Stimulated activated effector memory CD8-positive, alpha-beta T cell treated with anti-CD3 and anti-CD28 coated beads, Interleukin-12 subunit alpha, Interleukin-12 subunit beta, amount 100 ng/mL, for 72 hours (primary cell): ENCODE results near the gene STT3B.

Source experiments
- ATAC-seq: fragments of 150-1000 bp; cut with Tn5 transposase; 2 replicates; pipeline ENCODE4 v1.10.0; 2021
- DNase-seq, 2 donors: peaks; one replicate each; pipeline ENCODE4 v3.0.0; 2021 to 2022; ENCODE audit warnings: low spot score in 2 of 2
- H3K27ac Mint-ChIP-seq: one replicate; pipeline ENCODE4 v1.8.0; 2022; ENCODE audit warnings: mild to moderate bottlenecking, mixed read lengths
- H3K36me3 Mint-ChIP-seq: one replicate; pipeline ENCODE4 v1.8.0; 2022; ENCODE audit warnings: mild to moderate bottlenecking, mixed read lengths
- H3K4me1 Mint-ChIP-seq: one replicate; pipeline ENCODE4 v1.8.0; 2022; ENCODE audit warnings: mixed read lengths
- H3K4me3 Mint-ChIP-seq: one replicate; pipeline ENCODE4 v1.8.0; 2022; ENCODE audit warnings: mild to moderate bottlenecking, mixed read lengths
- H3K9me3 Mint-ChIP-seq: one replicate; pipeline ENCODE4 v1.8.0; 2022; ENCODE audit warnings: mixed read lengths

STT3B gene

DNA sequence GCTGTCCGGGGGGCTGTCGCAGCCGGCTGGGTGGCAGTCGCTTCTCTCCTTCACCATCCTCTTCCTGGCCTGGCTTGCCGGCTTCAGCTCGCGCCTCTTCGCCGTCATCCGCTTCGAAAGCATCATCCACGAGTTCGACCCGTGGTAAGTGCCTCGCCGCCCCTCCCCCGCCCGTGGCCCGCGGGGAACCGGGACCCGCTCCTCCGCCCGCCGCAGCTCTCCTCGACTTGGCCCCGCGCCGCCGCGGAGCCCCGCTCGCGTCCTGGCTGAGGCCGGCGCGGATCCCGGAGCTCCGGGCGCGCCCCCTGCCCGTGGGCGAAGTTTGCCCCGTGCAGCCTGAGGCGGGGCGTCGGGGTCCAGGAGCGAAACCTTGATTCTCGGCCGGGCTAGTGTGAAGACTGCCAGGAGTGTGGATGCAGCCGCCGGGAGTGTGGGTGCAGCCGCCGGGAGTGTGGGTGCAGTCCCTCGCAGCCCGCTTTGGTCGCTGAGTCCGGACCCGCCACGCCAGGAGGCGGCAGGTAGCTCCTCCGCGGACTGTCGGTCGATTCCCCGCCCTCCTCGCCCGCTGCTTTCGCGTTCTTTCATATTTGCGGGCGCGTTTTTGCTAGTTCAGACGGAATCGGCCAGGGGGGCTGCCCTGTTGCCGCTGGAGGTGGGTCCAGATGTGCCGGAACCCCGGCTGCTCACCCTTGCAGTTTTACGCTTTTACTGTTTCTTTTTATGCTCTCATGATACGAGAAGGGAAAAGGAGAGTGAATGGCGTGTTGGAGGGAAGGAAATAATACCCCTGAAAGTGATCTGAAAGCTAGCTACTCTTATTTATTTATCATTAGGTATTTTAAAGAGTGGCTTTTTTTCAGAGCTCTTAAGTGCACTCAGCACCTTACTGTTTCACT lies 692 bp downstream of the STT3B start:
- H3K4me3 Mint-ChIP-seq, result no peak overlapping the region
- ATAC-seq, result no peak

DNA sequence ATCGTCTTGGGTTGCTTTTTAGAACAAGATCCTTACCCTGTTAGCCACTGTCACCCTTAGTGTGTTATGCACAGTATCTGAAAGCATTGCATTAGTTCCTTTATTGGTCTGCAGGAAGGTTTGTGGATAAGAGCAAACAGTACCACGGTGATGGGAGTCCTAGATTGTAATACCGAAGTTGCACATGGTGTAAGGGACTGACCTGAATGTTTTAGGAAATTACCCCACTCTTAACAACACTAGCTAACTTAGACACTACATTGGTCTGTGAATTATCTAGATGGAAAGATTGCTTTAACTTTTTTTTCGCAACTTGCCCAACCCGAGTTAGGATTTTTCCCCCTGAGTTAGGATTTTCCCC lies 1.3 kb downstream of the STT3B start:
- H3K9me3 Mint-ChIP-seq, result no peaks in the 10 kb centered on the region
- DNase-seq (no peak), ATAC-seq (no peak)
- H3K27ac Mint-ChIP-seq, result peak overlapping the region; percentile 99
- peaks cover 30% of the 10 kb centered on the region for H3K4me1 Mint-ChIP-seq
- no peak overlapping the region for H3K4me3 Mint-ChIP-seq
- H3K36me3 Mint-ChIP-seq, result peaks cover 21% of the 10 kb centered on the region

More for the DNA sequence above, 692 bp downstream of the STT3B start:
- Mint-ChIP-seq H3K9me3 (no peaks in the 10 kb centered on the region), H3K27ac (peak overlapping the region; percentile 99), H3K4me1 (peaks cover 23% of the 10 kb centered on the region), H3K36me3 (peaks cover 21% of the 10 kb centered on the region)
- DNase-seq, result peak; percentile 28 to 81

DNA sequence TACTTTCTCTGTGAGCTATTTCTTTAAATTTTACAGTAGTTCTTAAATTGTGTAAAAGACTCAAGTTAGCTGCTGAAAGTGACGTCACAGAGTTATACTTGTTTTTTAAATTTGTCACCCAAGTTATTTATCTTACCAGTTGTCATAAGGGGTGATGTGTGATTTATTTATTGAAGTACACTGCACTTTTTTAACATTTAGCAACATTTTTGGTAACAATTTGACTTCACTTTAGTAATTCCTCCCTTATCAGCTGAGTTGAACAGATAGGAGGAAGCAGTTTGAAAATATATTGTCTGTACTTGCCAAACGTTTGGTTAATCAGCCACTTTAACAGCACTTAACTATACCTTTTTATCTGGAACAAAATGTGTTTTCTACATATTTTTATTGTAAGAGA lies 3.8 kb downstream of the STT3B start:
- ATAC-seq (no peak), DNase-seq (no peak)
- H3K4me1 Mint-ChIP-seq, result peaks cover 44% of the 10 kb centered on the region
- H3K27ac Mint-ChIP-seq, result peak overlapping the region; percentile 48
- no peaks in the 10 kb centered on the region for H3K9me3 Mint-ChIP-seq
- no peak overlapping the region for H3K4me3 Mint-ChIP-seq
- H3K36me3 Mint-ChIP-seq, result peaks cover 25% of the 10 kb centered on the region

DNA sequence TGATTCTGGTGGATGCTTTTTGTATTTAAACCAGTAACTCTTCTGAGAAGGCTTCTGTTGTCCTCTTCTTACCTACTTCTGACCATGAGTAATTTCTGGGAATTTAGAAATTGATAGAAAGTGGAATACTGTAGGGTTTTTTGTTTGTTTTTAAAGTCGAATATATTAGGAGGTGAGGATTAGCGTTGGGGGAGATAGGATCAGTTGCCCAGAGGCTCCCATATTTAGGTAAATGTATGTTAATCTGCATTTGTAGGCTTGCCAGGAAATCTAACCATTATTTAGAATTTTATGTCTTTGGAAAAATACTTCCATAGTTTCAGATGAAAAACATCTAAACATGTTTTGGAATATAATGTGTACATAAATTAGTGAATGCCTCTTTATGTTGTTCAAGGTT lies 6.1 kb downstream of the STT3B start:
- H3K27ac Mint-ChIP-seq, result peak overlapping the region; percentile 23
- no peak for ATAC-seq
- peaks cover 15% of the 10 kb centered on the region for H3K36me3 Mint-ChIP-seq
- DNase-seq, result no peak
- H3K4me1 Mint-ChIP-seq, result peaks cover 57% of the 10 kb centered on the region
- H3K4me3 Mint-ChIP-seq, result no peak overlapping the region
- no peaks in the 10 kb centered on the region for H3K9me3 Mint-ChIP-seq

DNA sequence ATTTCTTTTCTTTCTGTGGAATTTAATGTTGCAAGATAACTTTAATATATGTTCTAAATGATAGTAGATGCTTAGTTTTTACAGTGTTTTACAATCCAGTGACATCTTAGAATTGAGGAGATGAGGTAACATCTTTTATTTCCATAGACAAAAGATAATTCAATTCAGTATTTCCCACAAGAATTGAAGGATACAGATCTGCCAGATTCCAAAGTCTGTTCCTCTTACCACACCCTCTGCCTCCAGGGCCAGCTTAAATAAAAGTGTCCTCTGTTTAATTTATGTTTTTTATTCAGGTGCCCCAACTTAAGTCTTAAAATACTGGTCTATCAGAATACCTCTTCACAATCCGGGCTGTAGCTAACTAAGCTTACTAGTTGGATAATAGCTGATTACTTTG lies 6.5 kb downstream of the STT3B start:
- Mint-ChIP-seq H3K36me3 (peaks cover 14% of the 10 kb centered on the region), H3K4me1 (peaks cover 58% of the 10 kb centered on the region), H3K27ac (no peak overlapping the region), H3K9me3 (no peaks in the 10 kb centered on the region), H3K4me3 (no peak overlapping the region)
- ATAC-seq (no peak), DNase-seq (no peak)

DNA sequence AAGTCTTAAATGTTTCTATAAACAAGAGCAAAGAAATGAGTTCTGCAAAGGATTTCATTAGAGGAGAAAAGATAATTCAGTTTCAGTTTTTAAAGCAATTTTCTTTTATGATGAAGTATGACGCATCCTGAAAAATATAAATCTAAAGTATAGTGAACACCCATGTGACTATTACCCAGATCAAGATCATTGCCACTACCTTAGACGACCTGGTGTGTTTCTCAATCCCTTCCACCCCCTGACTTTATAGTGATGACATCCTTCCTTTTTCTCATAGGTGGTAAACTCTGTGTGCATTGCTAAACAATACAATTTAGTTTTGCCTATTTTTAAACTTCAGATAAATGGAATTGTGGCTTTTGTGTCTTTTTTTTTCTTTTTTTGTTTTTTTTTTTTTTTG lies 8.4 kb downstream of the STT3B start:
- no peak for DNase-seq
- peaks cover 70% of the 10 kb centered on the region for H3K4me1 Mint-ChIP-seq
- peak; percentile 83 for ATAC-seq
- no peaks in the 10 kb centered on the region for H3K9me3 Mint-ChIP-seq
- H3K36me3 Mint-ChIP-seq, result peaks cover 14% of the 10 kb centered on the region
- H3K27ac Mint-ChIP-seq, result no peak overlapping the region
- H3K4me3 Mint-ChIP-seq, result no peak overlapping the region

DNA sequence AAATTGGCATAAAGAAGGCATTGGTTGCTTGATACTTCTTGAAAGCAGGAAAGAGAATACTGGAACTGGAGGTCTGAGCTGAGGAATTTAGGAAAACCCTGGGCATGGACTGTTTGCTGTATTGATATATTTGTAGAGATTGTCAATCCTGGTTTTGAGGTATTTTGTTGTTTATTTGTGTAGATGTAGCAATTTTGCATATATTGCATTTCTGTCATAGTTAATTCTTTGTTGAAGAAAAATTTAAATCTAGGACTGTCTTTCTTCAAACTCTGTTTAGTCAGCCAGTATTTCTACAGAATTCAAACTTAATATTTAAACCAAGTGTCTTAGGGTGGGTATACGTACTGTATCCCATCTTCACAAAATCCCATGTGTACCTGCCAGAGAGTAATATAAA lies 9.5 kb downstream of the STT3B start:
- H3K4me3 Mint-ChIP-seq, result no peak overlapping the region
- H3K27ac Mint-ChIP-seq, result peak overlapping the region; percentile 21
- H3K4me1 Mint-ChIP-seq, result peaks cover 71% of the 10 kb centered on the region
- ATAC-seq, result no peak
- peaks cover 14% of the 10 kb centered on the region for H3K36me3 Mint-ChIP-seq
- no peak for DNase-seq
- H3K9me3 Mint-ChIP-seq, result no peaks in the 10 kb centered on the region

DNA sequence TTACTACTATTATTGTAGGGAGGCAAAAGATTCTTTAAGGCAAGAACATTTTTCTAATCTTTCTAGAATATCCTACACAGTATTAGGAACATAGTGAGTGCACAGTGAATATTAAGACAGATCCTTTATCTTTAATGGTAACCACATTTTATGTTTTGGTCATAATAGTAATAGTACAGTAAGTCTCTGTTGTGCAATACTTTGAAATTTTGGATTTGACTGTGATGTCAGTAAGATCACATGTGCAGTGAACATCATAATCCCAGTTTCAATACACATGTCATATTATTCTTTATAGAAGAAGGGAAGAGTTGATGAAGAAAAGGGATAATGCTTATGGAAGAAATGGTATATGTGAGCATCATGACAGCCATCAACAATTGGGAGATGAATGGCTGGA lies 10.7 kb downstream of the STT3B start:
- Mint-ChIP-seq H3K27ac (no peak overlapping the region), H3K4me1 (peaks cover 70% of the 10 kb centered on the region), H3K36me3 (peaks cover 14% of the 10 kb centered on the region), H3K9me3 (no peaks in the 10 kb centered on the region), H3K4me3 (no peak overlapping the region)
- peak; percentile 39 for ATAC-seq
- no peak for DNase-seq

DNA sequence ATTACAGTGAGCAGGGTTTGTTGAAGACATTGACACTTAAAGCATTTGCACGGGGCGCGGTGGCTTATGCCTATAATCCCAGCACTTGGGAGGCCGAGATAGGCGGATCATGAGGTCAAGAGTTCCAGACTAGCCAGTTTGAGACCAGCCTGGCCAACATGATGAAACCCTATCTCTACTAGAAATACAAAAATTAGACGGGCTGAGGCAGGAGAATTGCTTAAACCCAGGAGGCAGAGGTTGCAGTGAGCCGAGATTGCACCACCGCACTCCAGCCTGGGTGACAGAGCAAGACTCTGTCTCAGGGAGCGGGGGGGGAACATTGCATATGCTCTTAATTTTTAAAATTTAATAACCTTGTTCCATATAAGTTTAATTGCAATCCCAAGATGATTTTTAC lies 11.9 kb downstream of the STT3B start:
- no peak for ATAC-seq
- peaks cover 58% of the 10 kb centered on the region for H3K4me1 Mint-ChIP-seq
- H3K9me3 Mint-ChIP-seq, result no peaks in the 10 kb centered on the region
- no peak for DNase-seq
- H3K36me3 Mint-ChIP-seq, result peaks cover 14% of the 10 kb centered on the region
- H3K4me3 Mint-ChIP-seq, result no peak overlapping the region
- H3K27ac Mint-ChIP-seq, result peak overlapping the region; percentile 17

DNA sequence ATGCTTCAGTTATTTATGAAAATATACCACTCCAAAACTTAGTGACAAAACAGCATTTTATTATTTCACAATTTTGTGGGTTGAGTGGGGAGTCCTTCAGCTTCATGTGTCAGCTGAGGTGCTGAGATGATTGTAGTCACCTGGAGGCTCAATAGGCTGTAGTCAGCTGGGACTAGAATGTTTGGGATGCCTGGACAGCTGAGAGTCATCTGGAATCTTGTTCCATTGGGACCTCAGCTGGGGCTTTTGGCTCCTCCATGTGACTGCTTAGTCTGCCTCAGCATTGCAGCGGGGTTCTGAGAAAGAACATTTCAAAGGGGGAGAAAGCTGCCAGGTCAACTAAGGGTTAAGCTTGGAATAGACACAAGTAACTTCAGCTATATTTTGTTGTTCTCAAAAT lies 13.4 kb downstream of the STT3B start:
- H3K9me3 Mint-ChIP-seq, result no peaks in the 10 kb centered on the region
- no peak overlapping the region for H3K27ac Mint-ChIP-seq
- no peak for DNase-seq
- ATAC-seq, result no peak
- peaks cover 65% of the 10 kb centered on the region for H3K4me1 Mint-ChIP-seq
- peaks cover 16% of the 10 kb centered on the region for H3K36me3 Mint-ChIP-seq
- H3K4me3 Mint-ChIP-seq, result no peak overlapping the region

DNA sequence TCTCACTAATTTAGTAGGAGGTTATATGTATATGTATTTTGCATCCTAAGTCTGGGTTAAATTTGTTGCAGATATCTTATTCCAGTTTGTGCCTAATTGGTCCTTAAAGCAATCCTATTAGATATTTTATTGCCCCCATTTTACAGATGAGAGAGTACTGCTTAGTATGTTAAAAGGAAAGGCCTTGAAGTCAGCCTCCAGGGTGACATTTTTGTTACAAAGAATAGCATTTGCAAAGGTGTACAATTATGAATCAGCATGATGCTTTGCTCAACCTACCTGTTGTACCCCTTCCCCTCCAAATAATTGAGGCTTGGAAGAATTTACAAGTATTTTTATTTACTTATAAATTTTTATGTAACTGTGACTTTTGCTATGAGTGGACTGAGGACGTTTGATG lies 14.0 kb downstream of the STT3B start:
- Mint-ChIP-seq H3K27ac (no peak overlapping the region), H3K4me1 (peaks cover 66% of the 10 kb centered on the region), H3K36me3 (peaks cover 12% of the 10 kb centered on the region), H3K9me3 (no peaks in the 10 kb centered on the region), H3K4me3 (no peak overlapping the region)
- no peak for ATAC-seq
- DNase-seq, result no peak

DNA sequence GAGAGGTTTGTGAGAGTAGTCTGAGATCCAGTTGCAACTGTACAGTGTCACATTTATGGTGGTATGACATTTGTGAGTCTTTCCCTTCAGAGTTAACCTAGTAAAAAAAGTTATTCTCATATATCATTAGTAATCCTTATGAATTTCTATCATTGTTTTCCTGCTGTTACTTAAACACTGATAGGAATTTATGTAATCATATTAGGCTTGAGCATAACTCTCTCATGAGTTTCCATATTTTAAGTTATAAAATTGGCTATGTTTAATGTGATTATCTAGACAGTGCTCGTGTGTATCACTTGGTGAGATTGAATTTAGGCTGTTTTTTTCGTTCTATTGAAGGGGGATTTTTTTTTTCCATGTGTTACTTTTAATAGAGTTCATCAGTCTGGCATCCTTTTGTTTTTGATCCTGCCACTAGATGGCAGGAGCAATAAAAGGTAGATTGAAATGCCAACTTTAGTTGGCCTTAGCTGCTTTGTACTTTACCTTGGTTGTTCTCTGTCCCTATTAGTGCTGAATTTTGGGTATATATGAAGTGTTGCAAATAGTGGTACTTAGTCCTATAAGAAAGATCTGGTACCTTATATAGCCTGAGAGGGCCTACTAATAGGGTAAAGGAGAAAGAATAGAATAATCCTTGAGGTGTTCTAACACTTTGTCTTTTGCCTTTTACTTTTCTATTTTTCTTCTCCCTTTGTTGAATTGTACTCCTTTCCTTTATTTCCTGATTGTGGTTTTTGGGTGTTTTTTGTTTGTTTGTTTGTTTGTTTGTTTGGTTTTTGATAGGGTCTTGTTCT lies 17.9 kb downstream of the STT3B start:
- Mint-ChIP-seq H3K9me3 (no peaks in the 10 kb centered on the region), H3K4me1 (peaks cover 62% of the 10 kb centered on the region), H3K36me3 (peaks cover 7% of the 10 kb centered on the region), H3K27ac (peak overlapping the region; percentile 56), H3K4me3 (no peak overlapping the region)
- no peak for DNase-seq
- peak; percentile 58 for ATAC-seq

DNA sequence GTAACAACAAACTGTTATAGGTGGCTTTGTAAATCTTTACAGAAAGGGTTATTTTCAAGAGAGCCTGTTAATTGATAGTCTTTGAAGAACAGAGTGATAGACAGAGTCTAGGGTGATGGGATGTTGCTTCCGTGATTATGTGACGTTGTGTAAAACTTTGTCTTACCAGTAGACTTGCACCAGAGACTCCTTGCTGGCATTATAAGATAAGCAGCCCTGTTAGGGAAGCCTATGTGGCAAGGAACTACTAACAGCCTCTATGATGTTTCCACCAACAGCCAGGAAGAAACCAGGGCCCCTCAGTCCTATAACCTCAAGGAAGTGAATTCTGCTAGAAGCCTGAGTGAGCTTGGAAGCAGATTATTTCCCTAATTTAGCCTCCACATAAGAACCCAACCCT lies 18.9 kb downstream of the STT3B start:
- DNase-seq, result no peak
- no peak for ATAC-seq
- Mint-ChIP-seq H3K4me3 (no peak overlapping the region), H3K36me3 (peaks cover 7% of the 10 kb centered on the region), H3K27ac (no peak overlapping the region), H3K9me3 (no peaks in the 10 kb centered on the region), H3K4me1 (peaks cover 62% of the 10 kb centered on the region)

DNA sequence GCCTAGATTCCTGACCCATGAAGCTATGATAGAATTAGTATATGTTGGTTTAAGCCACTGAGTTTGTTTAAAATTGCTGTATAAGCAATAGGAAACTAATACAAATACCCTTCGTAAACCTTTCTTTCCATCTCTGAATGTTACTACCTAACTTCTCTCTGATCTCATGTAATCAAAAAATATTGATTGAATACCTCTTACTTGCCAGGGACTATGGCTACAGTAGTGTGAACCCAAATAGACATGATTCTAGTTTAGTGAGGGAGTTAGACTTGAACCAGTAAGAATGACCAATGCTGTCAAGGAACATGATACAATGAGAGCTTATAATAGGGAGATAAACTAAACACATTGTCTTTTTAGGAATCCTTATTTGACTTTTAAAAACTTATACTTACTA lies 19.4 kb downstream of the STT3B start:
- ATAC-seq, result no peak
- Mint-ChIP-seq H3K36me3 (peaks cover 7% of the 10 kb centered on the region), H3K4me1 (peaks cover 62% of the 10 kb centered on the region), H3K27ac (no peak overlapping the region), H3K4me3 (no peak overlapping the region), H3K9me3 (no peaks in the 10 kb centered on the region)
- no peak for DNase-seq

DNA sequence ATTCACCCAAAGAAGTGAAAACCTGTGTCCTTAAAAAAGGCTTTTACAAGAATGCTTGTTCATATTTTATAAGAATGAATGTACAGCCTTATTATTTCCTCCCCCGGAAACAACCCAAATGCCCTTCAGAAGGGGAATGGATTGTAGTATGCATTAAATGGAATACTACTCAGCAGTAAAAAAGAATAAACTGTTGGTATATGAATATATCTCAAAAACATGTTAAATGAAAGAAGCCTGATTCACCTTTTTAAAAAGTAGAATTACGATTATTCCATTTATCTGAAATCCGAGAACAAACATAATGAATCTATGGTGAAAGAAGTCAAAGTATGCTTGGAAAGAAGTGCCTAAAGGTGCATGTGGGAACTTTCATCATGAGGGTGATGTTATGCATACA lies 20.5 kb downstream of the STT3B start:
- Mint-ChIP-seq H3K36me3 (peaks cover 7% of the 10 kb centered on the region), H3K27ac (no peak overlapping the region), H3K4me3 (no peak overlapping the region), H3K9me3 (no peaks in the 10 kb centered on the region), H3K4me1 (peaks cover 60% of the 10 kb centered on the region)
- ATAC-seq (no peak), DNase-seq (no peak)

DNA sequence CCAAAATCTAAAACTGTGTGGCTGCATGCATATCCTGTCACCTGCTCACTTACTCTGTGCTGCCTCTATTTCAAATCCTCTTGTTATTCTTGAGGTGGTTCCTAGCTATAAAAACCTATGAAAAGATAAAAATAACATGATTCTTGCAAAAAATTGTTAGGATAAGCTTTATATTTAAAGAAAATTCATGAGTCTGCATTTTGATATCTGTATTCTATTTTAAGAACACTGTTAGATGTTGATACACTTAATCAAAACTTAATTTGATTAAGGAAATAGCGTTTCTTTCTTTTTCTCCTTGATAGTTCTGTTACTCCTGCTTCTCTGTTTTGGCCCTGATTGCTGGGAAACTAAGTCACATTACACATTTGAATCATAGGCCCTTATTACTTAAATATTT lies 22.5 kb downstream of the STT3B start:
- H3K27ac Mint-ChIP-seq, result peak overlapping the region; percentile 11
- peaks cover 77% of the 10 kb centered on the region for H3K4me1 Mint-ChIP-seq
- no peak for ATAC-seq
- peaks cover 14% of the 10 kb centered on the region for H3K36me3 Mint-ChIP-seq
- no peak for DNase-seq
- H3K4me3 Mint-ChIP-seq, result no peak overlapping the region
- peaks cover 5% of the 10 kb centered on the region for H3K9me3 Mint-ChIP-seq
